Stromal cell of bone marrow (primary cell): Measurements from ENCODE around the gene RSPH6A.
"Not testable (repeated sequence)": the region's sequence is repeated elsewhere in the genome, so short reads cannot be mapped to it uniquely, and the experiment has no call there.

Experiments
- DNase-seq: peaks from one replicate; pipeline ENCODE4 v3.0.0-alpha.2; 2012; ENCODE audit warnings: low read depth

RSPH6A gene

DNA sequence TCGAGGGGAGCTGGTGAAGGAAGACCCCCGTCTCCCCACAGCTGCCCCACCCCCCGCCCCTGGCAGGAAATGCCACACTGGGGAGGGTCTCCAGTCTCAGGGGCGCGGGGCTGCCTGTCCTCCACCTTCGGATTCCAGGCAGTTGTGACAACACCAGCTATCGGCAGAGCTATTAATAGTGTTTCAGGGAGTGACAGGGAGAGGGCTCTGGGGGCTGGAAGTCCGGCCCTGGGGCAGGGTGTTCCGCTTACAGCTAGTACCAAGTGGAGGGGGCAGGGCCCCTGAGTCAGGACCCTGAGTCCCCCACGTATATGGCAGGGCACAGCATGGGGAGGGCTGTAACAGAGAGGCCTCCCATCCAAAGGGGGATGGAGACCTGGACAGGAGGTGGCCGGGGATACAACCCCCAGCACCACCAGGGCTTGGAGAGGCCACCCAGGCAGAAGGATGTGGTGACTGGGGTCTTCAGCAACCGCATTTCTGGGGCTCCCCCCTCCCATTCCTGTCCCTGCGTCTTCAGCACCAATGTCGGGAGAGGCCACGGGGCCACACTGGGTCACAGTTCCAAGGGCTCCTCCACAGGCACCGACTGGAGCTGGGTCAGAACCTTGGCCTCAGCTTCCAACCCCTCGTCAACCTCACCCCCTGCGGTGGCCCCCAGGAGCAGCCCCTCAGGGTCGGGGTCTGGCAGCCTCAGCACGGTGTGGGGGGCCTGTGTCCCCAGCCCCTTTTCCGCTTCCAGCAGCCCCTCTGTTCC lies 50.0 kb downstream of the RSPH6A start:
- DNase-seq: no peak

GRCh38 chr19:45764475-45764874 lies 50.6 kb downstream of the RSPH6A start:
- DNase-seq: no peak

DNA sequence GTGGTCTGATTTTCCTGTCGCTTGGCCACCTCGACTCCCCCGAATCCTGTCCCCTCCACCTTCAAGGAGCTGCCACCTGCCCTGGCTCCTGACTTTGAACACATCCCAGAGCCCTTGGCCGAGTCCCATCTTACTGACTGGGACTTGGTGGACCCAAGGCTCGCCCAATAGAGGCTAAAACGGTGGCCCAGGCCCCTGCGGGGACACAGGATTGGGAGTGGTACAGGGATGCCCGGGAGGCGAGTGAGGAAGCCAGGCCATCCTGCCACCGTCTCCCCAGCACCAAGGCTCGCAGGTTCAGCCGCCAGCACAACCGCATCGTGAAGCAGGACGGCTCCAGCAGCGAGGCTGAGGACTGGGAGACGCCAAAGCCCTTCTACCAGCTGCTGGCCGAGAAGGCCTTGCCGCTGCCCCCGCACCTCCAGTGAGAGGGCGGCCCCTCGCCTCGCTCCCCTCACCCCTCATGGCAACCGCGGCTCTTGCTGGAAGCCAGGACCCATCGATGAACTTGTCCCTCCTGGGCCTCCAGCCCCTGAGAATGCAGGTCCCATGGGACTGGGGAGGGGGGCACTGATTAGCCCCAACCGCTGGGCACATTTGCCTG lies 51.3 kb downstream of the RSPH6A start:
- DNase-seq: no peak

GRCh38 chr19:45762870-45763631 lies 52.1 kb downstream of the RSPH6A start:
- DNase-seq: no peak

GRCh38 chr19:45761714-45762113 lies 53.4 kb downstream of the RSPH6A start:
- no peak for DNase-seq

DNA sequence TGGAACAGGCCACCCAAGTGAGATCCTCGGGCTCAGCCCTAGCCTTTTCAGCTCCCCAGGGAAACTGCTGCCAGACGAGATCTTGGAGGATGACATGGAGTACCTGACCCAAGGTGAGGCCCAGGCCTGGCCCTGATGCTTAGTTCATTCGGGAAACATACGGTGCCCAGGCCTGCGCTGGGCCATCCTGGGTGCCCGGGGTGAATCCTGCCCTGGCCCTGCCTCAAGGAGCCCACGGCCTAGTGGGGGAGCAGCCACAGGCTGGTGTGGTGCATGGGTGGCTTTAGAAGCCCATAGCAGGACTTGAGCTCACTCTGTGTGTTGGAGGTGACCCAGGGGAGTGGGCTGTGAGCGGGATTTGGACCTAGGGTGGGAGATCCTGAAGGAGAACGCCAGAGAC lies 56.2 kb downstream of the RSPH6A start:
- DNase-seq: no peak

- no peak for DNase-seq
Observed at GRCh38 chr19:45757695-45758094, 57.4 kb downstream of the RSPH6A start.

DNA sequence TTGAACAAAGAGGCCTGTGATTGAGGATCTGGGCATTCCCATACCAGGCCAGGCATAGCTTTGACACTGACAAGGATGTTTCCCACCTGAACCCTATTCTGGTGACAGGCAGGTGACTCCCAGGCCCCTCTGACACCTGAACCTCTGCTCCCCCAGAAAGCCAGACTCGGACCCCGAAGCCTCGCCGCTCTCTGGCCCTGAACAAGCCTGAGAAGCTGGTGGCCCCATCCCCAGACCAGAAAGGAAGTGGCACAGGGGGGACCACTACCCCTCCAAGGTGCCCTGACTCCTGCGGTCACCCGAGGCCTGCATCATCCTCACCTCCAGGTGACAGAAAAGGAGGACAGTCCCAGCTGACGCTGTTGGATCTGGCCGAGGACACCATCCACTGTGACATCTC lies 60.8 kb downstream of the RSPH6A start:
- no peak for DNase-seq

GRCh38 chr19:45753548-45753947 lies 61.6 kb downstream of the RSPH6A start:
- no peak for DNase-seq

DNA sequence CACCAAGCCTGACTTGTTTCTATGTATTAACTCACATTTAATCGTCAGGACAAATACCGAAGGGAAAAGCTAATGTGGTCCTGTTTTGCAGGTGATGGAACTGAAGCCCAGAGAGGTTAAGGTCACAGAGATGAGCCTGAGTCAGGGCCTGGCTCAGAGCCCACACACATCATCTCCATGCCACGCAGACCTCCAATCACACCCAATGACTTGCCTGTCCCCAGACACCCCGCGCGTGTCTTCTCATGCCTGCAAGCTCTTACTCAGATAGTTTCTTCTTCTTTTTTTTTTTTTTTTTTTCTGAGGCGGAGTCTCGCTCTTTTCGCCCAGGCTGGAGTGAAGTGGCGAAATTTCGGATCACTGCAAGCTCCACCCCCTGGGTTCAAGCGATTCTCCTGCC lies 62.5 kb downstream of the RSPH6A start:
- no peak for DNase-seq

DNA sequence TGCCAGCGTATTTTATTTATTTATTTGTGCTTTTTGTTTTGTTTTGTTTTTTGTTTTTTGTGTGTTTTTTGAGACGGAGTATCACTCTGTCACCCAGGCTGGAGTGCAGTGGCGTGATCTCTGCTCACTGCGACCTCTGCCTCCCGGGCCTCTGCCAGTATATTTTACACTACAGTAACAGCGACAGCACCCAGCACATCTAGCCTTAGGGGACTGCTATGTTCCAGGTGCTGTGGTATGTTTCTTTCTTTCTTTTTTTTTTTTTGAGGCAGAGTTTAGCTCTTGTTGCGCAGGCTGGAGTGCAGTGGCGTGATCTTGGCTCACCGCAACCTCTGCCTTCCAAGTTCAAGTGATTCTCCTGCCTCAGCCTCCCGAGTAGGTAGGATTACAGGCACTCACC lies 63.6 kb downstream of the RSPH6A start:
- DNase-seq: not testable (repeated sequence)

DNA sequence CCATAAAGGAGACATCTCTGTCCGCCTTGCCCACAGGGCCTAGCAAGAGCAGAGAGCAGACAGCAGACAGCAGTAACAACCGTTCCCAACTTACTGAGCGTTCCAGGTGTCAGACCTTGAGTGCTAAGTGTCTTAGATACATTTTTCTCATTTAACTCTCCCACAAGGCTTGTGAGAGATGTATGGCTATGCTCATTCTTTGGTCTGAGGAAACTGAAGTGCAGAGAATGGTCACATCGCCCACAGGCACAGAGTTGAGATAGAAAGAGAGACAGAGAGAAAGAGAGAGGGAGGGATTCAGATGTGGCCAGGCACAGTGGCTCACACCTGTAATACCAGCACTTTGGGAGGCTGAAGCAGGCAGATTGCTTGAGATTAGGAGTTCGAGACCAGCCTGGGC lies 67.6 kb downstream of the RSPH6A start:
- DNase-seq: no peak

- no peak for DNase-seq
Observed at GRCh38 chr19:45746866-45747265, 68.2 kb downstream of the RSPH6A start.
